HG03460 (cell line): ENCODE results near the gene DNTTIP2.
"Not testable (repeated sequence)": the region's sequence is repeated elsewhere in the genome, so short reads cannot be mapped to it uniquely, and the experiment has no call there.

Source experiments
- ATAC-seq: cut with Tn5 transposase; IDR thresholded peaks from one replicate; pipeline ENCODE4 v1.9.1; 2021; ENCODE audit not compliant: unreplicated experiment

DNTTIP2 gene

DNA sequence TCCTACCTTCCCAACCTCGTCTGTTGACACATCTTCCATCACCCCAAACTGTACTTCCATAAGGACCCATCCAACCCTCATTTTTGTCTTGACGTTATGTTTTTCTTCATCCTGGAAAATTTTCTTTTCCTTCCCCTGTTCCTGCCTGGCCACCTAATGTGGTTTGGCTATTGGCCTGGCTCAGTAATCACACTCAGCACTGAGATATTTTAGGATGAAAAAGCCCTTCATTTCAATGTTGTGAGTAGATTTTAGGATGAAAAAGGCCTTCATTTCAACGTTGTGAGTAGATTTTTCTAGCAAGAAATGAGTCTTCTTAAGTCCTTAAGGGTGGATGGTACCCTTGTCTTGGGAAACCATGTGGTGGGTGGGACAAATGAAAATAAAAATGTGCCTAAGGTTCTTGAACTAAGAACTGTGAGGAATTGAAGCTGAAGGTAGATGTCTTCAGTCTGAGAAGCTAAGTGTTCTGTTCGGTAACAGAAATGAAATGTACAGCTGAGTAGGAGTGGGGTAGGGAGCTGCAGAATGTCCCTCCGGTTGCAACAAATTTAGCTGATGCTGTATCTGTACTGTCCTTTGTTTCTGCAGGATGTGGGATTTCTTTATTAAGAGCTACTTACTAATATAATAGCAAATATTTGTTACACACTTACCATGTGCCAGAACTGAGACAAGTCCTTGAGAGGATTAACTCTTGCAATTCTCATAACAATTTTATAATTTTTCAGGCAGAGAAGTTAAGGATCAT lies 36.1 kb downstream of the DNTTIP2 start:
- no peak for ATAC-seq

- ATAC-seq, result no peak
Measured at GRCh38 chr1:93841771-93842170, 37.2 kb downstream of the DNTTIP2 start.

- ATAC-seq, result no peak
Measured at GRCh38 chr1:93840956-93841482, 38.0 kb downstream of the DNTTIP2 start.

DNA sequence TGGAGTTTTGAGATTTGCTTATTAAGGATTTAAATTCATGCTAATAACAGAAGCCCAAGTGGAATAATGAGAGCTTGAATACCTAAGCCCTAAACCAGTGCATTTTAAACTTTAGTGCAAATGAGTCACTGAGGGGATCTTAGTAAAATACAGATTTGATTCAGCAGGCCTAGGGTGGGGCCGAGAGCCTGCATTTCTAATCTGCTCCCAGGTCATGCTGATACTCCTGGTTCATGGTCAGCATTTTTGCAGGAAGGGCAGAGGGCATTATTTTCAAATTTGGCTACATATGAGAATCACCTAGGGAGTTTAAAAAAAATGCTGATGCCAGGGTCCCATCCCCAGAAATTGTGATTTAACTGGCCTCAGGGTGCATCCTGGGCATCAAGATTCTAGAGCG lies 39.3 kb downstream of the DNTTIP2 start:
- ATAC-seq, result no peak

- ATAC-seq, result no peak
Measured at GRCh38 chr1:93839307-93839706, 39.7 kb downstream of the DNTTIP2 start.

GRCh38 chr1:93837961-93838360 lies 41.0 kb downstream of the DNTTIP2 start:
- no peak for ATAC-seq

- ATAC-seq, result not testable (repeated sequence)
Measured at GRCh38 chr1:93833293-93833692, 45.7 kb downstream of the DNTTIP2 start.

- no peak for ATAC-seq
Measured at GRCh38 chr1:93829061-93829460, 49.9 kb downstream of the DNTTIP2 start.

DNA sequence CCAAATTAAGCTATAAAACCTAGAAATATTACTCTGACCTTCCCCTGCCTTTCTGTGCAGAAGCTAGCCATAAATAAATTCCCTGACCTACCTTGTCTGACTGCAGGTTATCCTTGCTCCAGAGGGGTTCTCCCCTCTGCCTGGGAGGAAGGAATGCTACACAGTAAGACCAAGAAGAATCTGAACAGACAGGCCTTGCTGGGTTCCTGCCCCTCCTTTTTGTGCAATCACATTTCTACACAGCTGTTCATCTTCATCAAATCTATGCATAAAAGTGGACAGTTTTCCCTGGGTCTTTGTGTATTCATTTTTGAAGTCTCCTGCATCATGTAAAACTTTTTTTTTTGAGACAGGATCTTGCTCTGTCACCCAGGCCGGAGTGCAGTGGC lies 50.6 kb downstream of the DNTTIP2 start:
- ATAC-seq, result no peak

DNA sequence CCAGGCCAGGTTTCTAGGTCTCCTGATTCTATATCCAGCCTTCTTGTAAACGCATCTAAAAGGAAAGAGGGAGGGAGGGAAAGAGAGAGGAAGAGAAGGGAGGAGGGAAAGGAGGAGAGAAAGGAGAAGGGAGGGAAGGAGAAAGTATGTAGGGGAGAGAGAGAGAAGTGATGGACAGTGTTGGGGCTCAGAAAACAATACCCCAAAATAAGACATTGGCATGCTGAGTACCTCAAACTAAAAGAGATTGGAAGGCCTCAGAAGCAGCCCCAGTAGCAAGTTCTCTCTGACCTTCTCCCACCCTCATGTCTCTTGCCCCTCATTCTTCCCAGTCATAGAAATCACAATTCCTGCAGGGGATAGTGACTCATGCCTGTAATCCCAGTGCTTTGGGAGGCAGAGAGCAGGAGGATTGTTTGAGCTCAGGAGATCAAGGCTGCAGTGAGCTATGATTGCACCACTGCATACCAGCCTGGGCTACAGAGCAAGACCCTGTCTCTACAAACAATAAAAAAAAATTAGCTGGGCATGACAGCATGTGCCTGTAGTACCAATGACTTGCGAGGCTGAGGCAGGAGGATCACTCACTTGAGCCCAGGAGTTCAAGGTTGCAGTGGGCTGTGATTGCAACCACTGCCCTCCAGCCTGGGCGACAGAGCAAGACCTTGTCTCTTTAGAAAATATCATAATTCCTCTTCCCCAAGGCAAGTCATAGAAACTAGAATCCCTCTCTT lies 51.2 kb downstream of the DNTTIP2 start:
- ATAC-seq, result no peak

DNA sequence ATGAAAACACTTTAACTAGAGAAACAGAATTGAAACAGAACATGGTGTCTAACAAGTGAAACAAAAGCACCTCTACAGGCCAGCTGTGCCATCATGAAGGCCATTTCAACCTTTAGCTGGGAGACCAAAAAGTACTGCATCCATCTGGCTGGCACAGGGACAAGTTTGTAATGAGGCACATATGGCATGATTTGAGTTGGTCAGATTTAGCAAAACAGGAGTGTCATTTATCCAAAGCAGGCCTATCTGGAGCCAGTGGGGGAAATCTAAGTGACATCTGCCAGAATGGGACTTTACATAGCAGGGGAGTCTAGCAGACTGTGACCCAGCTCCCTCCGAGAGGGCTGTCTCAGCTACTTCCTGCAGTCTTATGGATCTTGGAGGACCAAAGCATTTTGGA lies 51.9 kb downstream of the DNTTIP2 start:
- no peak for ATAC-seq

DNA sequence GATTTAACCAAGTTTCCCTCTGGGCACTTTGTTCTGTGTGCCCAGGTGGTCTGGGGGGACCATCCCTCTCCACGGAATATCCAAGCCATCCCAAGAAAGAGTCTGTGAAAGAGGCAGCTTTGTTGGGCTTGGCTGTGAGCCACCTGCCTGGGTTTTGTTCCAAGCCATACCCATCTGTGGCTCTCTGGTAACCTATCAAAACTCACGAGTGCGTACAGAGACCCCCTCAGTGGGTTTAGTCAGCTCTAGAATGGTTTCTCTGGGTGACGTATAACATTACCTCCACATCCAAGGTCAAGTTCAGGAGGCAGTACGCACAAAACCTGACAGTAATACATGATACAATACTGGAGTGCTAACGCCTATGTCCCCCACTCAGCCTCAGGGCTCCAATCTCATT lies 54.2 kb downstream of the DNTTIP2 start:
- ATAC-seq, result no peak

- no peak for ATAC-seq
Measured at GRCh38 chr1:93822730-93823425, 56.1 kb downstream of the DNTTIP2 start.

GRCh38 chr1:93821423-93822144 lies 57.4 kb downstream of the DNTTIP2 start:
- ATAC-seq, result no peak

- no peak for ATAC-seq
Measured at GRCh38 chr1:93820554-93821422, 58.2 kb downstream of the DNTTIP2 start.

DNA sequence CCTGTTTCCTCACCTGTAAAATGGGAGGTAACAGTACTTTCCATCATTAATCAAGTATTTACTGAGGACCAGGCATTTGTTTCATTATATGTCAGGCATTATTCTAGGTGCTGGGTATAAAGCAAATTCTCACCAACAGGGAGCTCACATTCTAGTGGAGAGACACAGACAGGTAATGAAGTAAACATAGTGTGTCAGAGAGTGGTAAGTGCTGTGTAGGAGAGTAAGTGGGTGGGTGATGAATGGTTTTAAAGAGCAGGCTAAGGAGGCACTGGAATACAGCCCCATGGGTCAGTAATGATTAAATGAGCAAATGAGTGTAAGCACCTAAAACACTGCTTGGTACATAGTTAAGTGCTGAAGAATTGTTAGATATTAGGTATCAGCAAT lies 60.4 kb downstream of the DNTTIP2 start:
- ATAC-seq, result no peak

DNA sequence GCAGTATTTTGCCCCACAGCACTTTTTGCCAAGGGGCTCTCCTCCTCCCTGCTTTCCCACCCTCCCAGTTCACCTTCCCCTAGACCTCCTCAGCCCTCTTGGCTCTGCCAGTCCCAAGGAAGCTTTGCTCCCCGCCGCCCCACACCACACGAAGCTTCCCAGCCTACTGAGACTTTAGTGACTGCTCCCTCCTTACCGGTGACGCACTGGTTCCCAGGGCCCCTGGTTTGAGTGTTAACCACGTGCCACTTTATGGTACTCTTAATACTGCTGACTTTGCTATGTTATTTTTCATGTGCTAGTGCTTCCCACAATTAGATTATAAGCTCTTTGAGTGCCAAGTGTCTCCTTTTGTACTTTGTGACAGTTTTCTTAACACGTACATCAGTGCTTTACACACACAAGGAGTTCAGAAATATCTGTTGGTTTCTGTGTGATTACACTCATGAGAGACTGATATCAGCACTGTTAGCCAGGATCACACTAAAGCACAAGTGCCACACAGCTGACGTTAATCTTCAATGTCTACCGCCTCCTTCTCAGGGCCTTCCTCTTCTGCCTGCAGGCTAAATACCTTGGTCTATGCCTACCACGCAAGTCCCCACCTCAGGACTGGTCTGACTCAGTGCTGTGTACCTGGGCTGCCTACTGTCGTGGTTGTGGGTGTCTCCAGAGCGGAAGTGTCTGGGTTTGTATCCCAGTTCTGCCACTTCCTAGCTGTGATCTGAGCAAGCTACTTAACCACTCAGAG lies 61.0 kb downstream of the DNTTIP2 start:
- ATAC-seq, result no peak

GRCh38 chr1:93816970-93817678 lies 61.9 kb downstream of the DNTTIP2 start:
- no peak for ATAC-seq
